MG63 (cell line): ENCODE data around the gene HSH2D. TPM values are rescaled to one million over a fixed set of nuclear protein-coding genes. Genes with fewer than 3 reads are reported as not detected.

Source experiments
- total RNA-seq: library from RNA; depleted of rRNA; stranded (reverse); fragments of >200 nt; shearing (Covaris generic); gene quantifications from 2 replicates; pipeline ENCODE4 v1.2.3, GENCODE V29; 2014; ENCODE audit warnings: low replicate concordance; rRNA removed

HSH2D gene
- total RNA-seq, 1 experiment from 2014 or later = not detected

Other genes with a start within 250 kb of the HSH2D start
- gene CYP4F2, start 245.6 kb upstream of the HSH2D start, total RNA-seq = not detected in 2 replicates
- not detected in 2 replicates for gene CYP4F11, start 209.2 kb upstream of the HSH2D start, total RNA-seq
- gene OR10H4, start 194.7 kb upstream of the HSH2D start, total RNA-seq = not detected in 2 replicates
- gene TPM4, start 67.2 kb upstream of the HSH2D start, total RNA-seq = 1,104 and 1,574 TPM in 2 replicates
- 134 and 149 TPM in 2 replicates for gene RAB8A, start 31.8 kb upstream of the HSH2D start, total RNA-seq
- not detected in 2 replicates for gene CIB3, start 29.8 kb downstream of the HSH2D start, total RNA-seq
- gene FAM32A, start 41.7 kb downstream of the HSH2D start, total RNA-seq = 128 and 150 TPM in 2 replicates
- 85.6 and 135 TPM in 2 replicates for gene AP1M1, start 54.2 kb downstream of the HSH2D start, total RNA-seq
- gene KLF2, start 181.1 kb downstream of the HSH2D start, total RNA-seq = 4.4 and 6.3 TPM in 2 replicates